Gastrocnemius medialis (tissue), 4 donors: ENCODE data around the gene SYMPK.

Source experiments
- CTCF ChIP-seq, 5 experiments: fragments of 450-650 bp in 3 of 5; fragments of 200-600 bp in 2 of 5; sonication (generic) in 2 of 5; IDR thresholded peaks in 4 of 5; conservative IDR thresholded peaks in 1 of 5; 1 replicate in 4 of 5; 2 replicates in 1 of 5; pipeline ENCODE4 v1.5.1; 2016 to 2019; ENCODE audit warnings: antibody characterized with exemption in 5 of 5, mild to moderate bottlenecking in 3 of 5, moderate library complexity in 3 of 5
- POLR2A ChIP-seq, 2 donors: fragments of 450-650 bp; IDR thresholded peaks; one replicate each; pipeline ENCODE4 v1.6.1; 2017; ENCODE audit warnings: antibody characterized with exemption in 2 of 2, mild to moderate bottlenecking in 2 of 2, moderate library complexity in 2 of 2

DNA sequence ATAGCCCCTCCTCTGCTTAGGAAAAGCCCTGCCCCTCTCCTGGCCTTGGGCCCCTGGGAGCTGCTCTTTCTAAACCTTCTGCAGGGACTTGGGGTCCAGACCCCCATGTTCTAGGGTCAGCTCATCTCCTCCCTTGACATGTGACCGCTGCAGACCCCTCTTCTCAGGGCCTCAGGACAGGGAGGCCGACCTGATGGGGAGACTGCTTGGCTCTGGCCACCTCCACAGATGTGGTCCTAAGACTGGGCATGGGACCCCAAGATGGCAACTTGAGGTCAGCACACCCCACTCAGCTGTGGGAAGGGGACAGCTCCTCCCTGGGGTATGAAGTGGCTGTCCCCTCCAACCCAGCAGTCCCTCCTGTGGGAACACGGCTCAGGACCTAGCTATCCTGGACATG lies 90.0 kb downstream of the SYMPK start:
- TF ChIP-seq CTCF (IDR thresholded peaks at IDR 0.05 in 4 of 5, conservative IDR thresholded peaks at IDR 0.05 in 1 of 5) (no peak), POLR2A (IDR thresholded peaks at IDR 0.05) (no peak)
